SK-MEL-5 (cell line): Measurements from ENCODE around the gene CFAP61. TPM values are rescaled to one million over a fixed set of nuclear protein-coding genes. Genes with fewer than 3 reads are reported as not detected.

Experiments used
- DNase-seq: peaks from one replicate; pipeline ENCODE4 v3.0.0-alpha.2; 2016; ENCODE audit warnings: low read depth, low spot score
- in situ Hi-C: cut with HindIII; loops from 2 replicates; pipeline ENCODE4 v1.10.0; 2016; ENCODE audit warnings: low sequenced_read_pairs, high pct_unique_total_duplicates, low pct_unique_long_range_greater_than_20kb
- total RNA-seq: library from RNA; depleted of rRNA; stranded (reverse); fragments of >200 nt; shearing (Covaris generic); gene quantifications from 2 replicates; pipeline ENCODE4 v1.2.3, GENCODE V29; 2014

The CFAP61 gene
- total RNA-seq, 1 experiment from 2014 or later = 39.3 TPM

DNA sequence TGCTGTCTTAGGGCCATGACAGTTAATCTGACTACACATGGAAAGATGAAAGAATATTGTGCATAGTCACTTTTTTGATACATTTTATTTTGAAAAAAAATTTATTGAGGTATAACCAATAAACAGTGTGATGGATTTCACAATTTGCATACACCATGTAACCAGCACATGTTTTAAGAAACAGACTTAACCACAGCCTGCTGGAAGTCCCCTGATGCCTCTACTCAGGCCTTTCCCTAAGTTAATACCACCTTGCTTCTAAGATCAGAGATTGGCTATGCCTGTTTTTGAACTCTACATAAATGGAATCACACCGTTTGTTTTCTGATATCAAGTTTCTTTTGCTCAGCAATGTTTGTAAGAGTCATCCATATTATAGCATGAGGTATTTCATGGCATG, 136.3 kb downstream of the CFAP61 start:
- in situ Hi-C loops = no loop called here
- DNase-seq = no peak

DNA sequence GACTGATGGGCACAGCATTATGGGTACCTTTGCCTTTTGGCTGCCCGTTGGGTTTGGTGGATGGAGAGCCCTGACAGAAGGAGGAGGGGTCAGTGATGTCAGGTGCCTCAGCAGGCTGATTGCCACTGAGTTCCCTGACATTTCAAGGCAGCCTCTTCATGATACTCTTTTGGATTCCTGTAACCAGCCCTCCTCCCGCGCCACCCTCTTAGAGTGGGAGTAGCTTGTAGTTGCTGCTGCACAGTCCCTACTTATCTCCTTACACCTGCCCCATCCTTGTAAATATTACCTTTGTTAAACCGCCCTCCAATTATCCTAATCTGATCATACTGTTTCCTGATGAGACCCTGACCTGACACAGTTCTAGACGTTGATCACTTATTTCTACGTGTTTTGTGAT, 140.0 kb downstream of the CFAP61 start:
- in situ Hi-C loops = no loop called here
- no peak for DNase-seq

DNA sequence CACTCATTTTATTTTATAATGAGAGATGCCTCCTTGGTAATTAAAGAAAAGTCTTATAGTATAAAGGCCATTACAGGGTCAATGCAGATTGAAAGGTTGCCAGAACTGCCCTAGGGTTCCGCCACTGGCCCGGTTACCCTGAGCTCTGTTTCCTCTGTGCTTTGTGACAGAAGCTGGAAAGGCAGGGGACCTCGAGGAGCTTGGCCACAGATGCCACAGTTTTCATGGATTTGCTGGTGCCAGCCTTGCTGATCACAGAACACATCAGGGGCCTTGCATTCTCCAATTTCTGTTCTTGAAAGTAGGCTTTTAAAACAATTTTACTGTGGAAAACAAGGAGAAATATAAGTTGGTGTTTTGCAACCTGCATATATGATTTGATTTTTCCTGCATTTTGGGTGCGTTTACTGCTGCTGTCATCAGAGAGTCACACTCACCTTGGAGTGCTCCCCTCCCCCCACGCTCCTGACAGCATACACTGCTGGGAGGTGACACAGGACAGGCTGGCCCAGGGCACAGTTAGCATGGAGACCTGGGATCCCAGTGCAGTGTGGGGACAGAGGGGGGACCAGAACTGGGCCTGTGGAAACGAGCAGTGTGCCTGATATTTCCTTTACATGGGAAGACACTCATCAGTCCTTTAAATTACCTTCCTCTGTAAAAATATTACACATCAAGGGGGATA, 142.8 kb downstream of the CFAP61 start:
- in situ Hi-C loops = no loop called here
- no peak for DNase-seq

DNA sequence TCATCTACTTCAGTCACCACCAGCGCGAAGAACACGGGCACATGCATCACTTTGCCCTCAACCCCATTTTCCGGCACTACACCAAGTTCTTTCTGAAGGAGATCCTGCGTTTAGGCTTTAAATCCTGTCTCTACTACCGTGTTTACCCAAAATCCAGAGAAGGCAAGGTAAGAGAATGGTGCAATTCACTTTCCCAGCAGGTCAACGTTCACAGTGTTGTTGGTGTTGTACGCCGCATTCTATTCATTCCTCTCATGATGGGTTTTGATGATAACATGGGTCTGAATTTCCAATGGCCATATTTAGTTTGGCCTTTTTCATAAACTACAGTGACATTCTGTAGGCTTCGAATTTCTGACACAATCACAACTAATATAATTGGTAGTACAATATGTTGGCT, 144.3 kb downstream of the CFAP61 start:
- in situ Hi-C loops = no loop called here
- no peak for DNase-seq

DNA sequence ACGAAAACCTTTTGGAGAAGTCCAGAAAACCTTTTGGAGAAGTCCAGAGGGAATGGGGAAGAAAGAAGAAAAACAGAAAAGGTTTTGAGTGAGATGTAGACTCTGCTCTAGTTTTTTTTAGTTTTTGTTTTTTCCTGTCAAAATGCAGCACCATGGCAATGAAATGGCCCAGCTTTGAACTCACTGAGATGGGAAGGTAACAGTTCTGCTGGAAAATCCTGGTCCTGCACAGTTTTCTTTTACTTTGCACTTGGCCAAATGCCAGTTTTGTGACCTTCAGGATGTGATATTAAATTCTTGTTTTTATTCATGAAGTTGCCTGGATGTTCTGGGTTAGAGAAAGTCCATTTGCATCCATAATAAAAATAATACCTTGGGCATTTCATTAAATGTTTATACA, 145.7 kb downstream of the CFAP61 start:
- in situ Hi-C loops = no loop called here
- DNase-seq = no peak

DNA sequence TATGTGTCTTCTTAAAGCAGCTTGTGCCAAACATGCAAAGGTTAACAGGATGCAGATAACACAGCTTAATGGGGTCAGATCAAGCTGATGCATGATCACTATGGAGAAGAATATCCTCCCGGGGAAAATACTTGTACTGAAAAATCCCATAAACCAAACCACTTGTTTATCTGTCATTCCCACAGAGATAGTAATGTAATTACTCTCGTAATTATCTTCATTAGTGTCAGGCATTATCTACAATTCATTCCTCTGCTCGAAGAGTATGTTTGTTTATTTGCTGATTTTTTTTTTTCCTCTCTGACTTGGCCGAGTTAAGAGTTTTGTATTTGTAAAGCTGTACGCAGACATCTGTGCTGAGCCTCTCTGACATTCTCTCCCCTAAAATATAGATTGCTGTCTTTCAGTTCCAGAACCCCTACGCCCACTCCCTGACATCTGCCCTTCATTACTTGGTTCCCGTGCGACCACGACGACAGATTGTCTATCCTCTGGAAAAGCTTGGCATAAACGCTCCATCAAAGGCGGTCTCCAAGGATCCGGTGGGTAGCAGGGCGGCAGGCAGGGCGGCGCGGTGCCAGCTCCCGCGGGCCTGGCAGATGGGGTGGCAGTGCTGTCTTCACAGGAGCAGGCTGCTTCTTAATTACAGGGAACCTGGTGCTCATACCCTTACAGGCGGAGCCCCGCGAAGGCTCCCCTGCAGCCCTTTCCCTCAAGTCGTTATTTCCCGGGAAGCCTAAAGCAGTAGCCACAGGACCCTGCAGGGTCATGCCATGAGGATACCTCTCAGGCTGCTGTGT, 147.2 kb downstream of the CFAP61 start:
- in situ Hi-C loops = no loop called here
- no peak for DNase-seq

DNA sequence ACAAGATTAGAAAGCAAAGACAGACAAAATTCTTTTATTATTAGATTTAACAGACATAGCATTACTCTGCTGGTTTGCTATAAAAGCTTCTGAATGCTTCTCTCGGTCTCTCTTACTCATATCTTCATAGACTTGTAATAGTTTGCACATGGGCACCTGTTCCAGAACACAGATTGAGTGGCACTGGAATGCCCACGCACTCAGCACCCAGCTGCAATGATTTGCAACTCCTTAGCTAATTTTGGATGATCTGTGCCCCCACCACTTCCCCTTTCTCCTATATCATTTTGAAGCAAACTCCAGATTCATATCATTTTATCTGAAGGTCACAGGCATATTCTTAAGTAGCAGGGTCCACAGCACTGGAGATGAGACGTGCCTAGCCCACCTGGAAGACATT, 148.8 kb downstream of the CFAP61 start:
- in situ Hi-C loops = no loop called here
- no peak for DNase-seq

DNA sequence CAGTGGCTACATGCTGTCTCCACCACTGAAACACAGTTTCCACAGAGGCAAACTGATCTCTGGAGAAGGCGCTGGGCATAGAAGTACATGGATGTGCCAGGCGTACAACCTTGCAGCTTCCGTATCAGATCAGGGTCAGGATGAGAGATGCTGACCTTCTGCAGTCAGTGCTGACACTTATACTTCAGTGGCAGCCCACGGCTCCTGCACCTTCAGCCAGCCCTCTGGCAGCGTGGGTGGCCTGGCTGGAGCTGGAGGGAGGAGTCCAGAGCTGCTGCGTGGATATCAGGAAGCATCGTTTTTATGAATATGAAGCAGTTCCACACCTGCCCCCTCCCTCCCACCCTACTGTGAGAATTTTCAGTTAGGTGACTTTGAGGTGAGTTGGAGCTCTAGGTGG, 149.3 kb downstream of the CFAP61 start:
- in situ Hi-C loops = no loop called here
- no peak for DNase-seq

DNA sequence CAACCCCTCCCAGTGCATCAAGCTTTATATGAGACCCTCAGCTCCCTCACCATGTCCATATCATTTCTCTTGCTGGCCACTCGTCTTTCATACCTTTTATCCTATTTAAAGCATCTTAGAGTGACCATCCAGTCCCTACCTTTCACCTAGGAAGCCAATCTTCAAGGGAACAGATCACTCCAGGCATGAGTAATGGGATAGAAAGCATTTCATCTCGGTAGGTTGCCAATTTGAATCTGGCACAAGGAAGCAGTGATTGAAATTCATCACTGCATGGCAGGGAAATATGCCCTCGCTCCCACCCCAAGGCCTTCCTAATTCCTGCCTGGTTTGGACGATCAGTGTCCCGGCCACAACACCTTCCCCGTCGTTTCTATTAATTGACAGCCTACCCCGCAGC, 150.4 kb downstream of the CFAP61 start:
- DNase-seq = no peak
- in situ Hi-C loops = no loop called here

DNA sequence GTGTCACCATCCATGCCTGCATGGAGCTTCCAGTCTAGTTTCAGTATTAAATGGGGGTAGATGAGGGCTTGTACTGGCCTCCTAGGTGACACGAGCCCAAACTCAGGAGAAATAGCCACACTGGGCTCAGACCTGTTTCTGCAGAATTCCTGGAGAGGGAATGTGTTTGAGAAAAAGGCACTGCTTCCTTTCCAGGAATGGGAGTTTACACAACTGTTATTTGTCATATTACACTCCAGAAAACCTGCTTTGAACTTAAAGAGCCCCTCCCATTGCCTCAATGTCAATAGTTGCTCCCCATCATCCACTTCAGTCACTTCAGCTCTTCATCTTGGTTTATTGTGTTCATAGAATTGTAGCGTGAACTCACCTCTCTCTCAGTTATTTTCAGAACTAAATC, 151.5 kb downstream of the CFAP61 start:
- in situ Hi-C loops = no loop called here
- no peak for DNase-seq

DNA sequence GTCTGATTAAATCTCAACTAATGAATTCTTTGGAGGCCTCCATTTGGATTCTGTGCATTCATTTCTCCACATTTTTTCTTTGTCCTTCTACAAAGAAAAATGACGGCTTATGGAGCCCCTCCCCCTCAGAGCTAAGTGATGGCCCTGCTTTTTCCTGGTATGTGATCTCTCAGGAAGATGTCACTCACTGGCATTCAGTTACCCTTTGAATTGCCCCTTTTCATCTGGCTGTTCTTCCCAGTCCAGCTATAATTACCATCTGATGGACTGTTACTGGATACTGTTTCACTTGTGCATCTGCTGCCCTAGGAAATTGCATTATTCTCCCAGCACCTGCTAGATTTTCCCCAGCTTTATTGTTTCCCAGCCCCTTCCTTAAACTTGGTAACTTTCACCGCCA, 151.9 kb downstream of the CFAP61 start:
- in situ Hi-C loops = no loop called here
- DNase-seq = no peak

DNA sequence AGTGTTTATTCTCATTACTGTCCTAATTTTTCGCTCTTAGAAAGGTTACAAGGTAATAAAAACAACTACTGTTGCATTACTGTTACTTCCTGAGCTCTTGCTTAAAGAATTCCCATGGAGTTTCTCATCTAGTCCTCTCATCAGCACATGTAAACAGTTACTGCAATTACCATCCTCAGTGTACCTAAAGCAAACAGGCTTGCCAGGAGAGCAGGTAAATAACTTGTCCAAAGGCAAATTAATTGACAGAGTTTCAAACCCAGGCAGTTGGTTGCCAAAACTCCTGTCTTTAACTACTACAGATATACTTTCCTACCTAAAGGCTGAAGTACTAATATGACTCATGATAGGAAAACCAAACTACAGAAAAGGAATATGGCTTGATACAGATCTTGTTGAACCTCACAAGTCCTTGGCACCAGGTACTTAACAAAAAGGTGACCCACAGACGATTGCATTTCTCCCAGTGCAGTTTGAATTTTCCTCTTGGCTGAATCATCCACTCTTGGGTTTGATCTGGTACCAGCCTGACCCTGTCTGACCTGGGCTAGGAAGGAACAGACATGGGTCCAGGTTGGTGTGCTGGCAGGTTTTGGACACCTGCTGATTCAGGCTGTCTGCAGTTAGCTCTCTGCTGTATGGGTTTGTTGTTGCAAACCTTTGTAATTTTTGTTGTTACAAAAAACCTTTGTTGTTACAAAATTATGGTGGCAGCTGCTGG, 153.0 kb downstream of the CFAP61 start:
- in situ Hi-C loops = no loop called here

DNA sequence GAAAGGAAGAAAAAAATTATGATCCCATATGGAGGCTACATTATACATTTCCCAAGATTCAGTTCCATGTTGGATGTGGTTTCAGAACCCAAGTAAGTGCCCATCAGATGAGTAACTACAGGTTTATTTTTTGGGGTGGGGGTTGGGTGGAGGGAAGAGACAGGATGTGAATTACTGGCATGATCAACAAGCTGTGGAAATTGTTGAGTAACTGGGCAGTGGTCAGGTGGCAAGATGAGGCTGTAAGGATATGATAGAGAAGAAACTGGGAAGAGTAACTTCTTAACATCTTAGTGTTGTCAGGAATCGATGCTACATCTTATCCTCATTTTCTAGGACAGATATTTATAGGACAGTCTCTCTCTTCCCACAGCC, 153.5 kb downstream of the CFAP61 start:
- in situ Hi-C loops = no loop called here
- DNase-seq = no peak

More for the DNA sequence above, 153.0 kb downstream of the CFAP61 start:
- DNase-seq = no peak

DNA sequence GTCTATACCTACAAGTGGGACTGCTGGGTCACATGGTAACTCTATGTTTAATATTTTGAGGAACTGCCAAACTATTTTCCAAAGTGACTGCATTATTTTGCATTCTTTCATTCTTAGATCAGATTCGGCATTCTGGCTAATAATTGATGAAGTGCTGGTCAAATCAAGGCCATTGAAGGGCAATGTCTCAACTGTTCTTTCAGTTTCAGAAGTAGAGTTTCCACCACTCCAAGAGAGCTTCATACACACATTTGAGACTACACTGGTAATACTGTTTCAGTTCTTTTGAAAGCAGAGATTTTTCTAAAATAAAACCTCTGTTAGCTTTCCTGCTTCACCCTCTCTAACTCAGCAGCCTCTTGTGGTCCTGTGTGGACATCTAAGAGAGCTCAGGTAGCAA, 154.5 kb downstream of the CFAP61 start:
- in situ Hi-C loops = no loop called here
- DNase-seq = no peak

DNA sequence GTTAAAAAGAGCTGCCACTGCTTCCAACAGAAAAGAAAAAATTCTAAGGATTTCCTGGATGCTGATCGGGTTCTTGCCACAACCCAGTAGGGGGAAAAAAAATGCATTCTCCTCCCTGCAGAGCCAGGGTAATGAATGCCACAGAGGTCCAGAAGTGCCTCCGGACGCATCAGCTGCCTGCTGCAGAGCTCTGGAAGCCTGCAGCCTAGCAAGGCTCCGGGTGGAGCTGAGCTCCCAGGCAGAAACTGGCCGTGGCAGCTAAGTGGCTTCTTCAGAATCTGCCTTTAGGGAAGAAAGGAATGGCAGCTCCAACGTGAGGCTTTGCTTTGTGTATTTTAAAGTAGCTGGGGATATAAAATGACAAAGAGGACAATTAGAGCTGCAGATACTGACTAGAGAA, 155.0 kb downstream of the CFAP61 start:
- peak; percentile 32 for DNase-seq
- in situ Hi-C loops = no loop called here

DNA sequence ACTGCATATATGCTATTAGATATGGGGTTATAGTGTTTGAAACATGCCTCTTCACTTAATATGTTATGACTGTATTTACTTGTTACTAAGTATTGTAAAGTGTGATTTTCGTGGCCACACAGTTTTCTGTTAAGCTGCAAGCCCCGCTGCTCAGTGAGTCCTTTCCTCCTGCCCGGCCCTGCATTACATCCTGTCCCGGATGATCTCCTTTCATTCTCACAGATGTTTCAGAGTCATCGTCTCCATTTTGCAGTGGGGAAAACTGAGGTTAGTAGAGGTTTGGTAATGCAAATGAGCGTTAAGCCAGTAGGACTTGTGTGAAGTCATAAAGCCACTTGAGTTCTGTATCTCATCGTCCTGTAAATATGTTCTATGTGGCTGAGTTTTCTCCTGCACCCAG, 155.5 kb downstream of the CFAP61 start:
- in situ Hi-C loops = no loop called here
- no peak for DNase-seq

DNA sequence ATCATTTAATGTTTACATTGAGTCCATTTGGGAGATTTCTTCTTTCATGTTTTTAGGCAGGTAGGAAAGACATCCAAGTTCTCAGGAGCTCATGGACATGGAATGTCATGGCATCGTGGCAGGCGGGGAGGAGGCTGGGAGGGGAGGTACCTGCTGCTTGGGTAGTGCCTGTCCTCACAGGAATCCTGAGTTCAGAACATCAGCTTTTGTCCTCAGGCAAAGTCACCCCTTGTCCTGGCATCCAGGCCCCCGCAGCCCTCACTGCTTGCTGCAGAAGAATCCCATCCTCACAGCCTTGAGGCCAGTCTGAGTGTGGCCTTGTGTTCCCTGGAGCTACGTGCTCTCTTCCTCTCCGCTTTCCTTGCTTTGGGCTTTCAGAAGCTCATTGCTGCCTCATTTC, 157.4 kb downstream of the CFAP61 start:
- no peak for DNase-seq
- in situ Hi-C loops = no loop called here

DNA sequence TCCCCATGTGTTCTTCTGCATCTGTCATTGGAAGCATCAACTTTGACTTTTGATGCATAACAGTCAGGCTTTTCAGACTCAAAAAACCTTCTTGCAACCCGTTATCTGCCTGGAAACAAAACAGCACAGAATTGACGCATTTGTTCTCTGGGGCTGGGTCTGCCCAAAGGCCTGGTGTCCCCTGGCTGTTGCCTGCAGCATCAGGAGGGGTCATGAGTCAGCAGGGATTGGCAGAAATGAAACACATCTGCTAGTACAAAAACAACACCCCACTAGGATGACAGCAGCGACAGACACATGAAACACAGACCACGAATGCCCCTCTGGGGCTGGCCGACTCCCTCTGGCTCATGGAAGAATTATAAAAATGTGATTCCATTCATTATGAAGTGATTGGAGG, 158.0 kb downstream of the CFAP61 start:
- in situ Hi-C loops = no loop called here
- DNase-seq = no peak

DNA sequence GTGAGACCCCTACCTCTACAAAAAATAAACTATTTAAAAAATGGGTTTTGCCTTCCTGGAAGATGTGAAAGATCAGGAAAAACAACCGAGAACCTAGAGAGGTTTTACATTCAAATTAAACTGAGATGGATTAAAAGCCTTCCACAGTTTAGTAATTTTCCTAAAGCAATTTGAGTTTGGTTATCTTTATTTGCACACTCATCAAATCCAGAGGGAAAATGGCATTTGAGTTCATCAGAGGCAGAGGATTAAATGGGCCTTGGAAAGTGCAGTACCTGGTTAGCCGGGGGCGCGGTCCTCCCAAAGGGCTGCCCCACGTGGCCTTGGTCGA, 158.6 kb downstream of the CFAP61 start:
- DNase-seq = no peak
- in situ Hi-C loops = no loop called here
